ELF-1 (cell line): Measurements from ENCODE around the gene FGFBP1.

Source experiments
- DNase-seq: peaks from one replicate; pipeline ENCODE4 v3.0.0-alpha.2; 2016; ENCODE audit warnings: low read depth, low spot score

Gene FGFBP1

DNA sequence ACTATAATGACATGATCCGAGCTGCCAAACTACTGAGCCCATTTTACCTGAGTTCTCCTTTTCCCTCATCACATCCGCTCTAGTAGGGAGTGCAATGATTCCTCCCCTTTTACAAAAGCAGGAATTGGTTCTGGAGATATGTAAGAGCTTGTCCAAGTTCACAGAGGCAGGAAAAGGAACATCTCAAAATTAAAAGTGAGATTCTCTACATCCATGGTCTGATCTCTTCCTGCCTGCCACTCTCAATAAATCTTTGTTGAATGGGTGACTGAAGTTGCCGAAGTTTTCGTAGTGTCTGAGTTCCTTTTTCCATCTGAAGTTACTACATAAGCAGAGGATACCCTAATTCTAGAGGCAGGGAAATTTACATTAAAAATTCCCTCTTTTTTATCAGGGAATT lies at the start of gene FGFBP1:
FGFBP1 (minus strand) TSS at position 101 of the 400 bp plus-strand sequence. CDS start 2,108 bp downstream, outside the sequence.
- DNase-seq: no peak

- DNase-seq: no peak
Observed at GRCh38 chr4:15988222-15988621, 49.7 kb upstream of the FGFBP1 start.

GRCh38 chr4:15986907-15987306 lies 48.4 kb upstream of the FGFBP1 start:
- DNase-seq: no peak

DNA sequence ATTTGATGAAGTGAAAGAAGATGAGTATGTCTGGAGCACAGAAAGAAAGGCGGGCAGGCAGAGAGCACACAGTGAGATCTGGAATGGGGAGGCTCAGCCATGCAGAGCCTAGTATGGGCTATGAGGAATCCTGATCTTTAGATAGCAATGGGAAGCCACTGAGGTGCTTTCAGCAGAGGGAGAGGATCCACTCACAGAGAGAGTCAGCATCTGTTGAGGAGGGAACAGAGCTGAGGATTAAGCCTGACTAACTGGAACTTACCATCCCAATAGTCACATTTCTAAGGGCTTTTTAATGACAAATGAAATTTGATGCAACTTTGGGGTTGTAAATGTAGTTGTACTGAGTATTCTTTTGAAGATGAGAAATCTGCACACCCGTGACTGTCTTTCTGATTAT lies 45.1 kb upstream of the FGFBP1 start:
- no peak for DNase-seq

DNA sequence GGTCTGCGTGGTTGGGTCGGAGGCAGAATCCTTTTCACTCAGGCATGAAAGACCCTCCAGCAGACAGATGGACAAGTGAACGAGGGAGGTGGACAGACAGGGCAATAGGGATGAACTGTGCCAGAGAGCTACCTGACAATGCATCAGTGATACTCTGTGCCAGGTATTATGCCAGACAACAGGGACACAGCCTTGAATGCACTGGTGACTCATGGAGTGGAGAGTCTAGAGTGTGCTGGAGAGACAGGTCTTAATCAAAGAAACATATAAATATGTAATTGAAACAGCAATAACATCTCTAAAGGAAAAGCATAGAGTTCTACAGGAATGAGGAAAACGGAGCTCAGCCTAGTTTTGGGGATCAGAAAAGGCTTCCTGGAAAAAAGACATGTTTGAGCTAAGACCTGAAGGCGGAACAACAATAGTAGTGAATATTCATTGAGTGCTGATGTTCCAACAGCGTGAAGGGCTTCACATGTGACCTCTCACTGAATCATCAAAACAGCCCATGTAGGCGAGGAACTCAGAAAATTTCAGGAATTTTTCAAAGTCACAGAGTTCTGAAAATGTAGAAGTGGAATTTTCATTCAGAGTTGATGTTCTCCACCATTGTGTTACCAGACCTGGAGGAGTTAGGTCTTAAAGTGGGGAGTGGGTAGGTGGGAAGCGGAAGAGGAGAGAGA lies 44.4 kb upstream of the FGFBP1 start:
- no peak for DNase-seq

DNA sequence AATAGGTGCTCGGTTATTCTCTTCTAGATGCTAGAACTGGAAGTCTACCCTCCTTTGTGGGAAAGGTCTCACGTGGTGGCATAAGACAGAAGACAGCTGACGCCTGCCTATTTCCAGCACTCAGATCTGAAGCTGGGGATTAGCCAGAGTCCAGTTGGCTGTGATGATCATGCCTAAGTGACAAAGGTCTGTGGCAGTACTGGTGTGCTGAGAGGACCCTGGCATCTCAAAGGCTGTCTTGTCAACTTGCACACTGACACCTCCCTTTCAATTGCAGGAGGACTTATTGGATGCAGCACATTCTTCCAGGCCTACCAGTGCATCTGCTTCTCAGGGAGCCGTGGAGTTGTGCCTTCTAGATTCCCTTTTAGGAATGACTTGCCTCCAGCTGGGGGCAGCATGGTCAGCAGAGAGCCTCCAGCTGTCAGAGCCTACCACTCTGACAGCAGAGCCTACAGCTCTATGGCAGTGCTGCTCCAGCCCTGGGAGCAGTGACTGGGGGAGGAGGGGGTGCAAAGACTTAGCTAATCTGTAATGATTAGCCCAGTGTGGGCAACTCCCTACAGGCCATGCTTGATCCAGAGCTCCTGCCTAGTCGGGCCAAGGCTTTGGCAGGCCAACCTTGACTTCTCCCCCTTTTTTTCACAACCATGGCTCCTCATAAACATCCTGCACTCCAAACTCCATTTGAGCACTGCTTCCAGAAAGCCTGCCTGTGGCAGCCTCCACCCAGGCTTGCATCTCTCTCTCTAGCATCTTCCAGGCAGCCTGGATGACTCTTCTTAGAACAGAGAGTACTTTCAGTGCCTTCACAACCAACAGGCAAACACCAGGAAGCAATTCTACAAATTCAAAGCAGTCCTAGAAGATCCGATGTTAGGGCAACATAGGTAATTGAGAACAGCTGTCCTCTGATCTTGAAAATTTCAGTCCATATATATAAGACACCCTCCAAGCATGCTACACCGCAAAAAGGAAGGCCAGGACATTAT lies 38.2 kb upstream of the FGFBP1 start:
- no peak for DNase-seq

- DNase-seq: no peak
Observed at GRCh38 chr4:15971068-15971801, 32.7 kb upstream of the FGFBP1 start.

DNA sequence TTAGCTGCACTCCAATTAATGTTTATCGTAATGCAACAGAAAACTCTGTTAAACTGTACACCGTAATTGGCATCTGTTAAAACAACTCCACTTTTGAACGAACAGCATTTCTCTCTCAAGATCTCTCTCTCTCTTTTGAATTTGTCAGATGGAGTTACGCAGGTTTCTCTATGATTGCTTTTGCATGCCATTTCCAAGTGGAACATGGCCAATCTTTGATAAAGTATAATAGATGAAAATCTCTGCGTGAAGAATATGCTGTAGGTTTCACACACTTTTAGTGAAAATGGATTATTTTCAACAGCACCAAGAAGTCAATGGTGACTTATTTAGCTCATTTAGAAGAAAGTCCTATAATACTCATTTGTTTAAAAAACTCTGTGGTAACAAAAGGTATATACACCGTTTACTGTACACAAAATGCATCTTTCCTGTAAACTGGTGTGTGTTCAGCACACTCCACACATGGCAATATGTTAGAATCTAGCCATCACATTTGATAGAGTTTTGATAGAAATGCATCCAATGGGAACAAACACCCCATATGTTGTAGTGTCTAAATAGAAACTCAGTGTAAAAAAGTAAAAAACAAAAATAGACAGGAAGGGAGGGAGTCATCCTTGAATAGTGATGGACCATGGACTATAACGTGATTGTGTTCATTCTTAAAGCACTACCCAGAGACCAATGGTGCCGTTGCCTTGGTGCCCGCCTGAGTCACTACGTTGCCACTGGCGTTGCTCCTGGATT lies 30.2 kb upstream of the FGFBP1 start:
- no peak for DNase-seq

GRCh38 chr4:15965325-15965724 lies 26.8 kb upstream of the FGFBP1 start:
- no peak for DNase-seq

DNA sequence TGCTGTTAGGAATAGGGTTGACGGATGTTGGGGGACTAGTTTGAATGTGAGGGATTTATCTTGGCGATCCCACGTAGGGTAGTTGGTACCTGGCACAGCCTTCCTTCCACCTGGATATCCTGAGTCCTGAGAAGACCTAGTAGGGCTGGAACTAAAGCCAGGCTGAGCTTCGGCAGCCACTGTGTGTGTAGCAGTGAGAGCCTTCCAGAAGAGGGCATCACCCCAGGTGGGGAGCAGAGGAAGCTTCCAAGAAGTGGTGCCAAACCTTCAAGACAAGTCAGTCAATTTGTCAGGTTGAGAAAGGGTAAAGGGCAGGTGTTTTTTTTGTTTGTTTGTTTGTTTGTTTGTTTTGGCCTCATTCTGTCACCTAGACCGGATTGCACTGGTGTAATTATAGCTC lies 25.6 kb upstream of the FGFBP1 start:
- DNase-seq: peak; percentile 44

DNA sequence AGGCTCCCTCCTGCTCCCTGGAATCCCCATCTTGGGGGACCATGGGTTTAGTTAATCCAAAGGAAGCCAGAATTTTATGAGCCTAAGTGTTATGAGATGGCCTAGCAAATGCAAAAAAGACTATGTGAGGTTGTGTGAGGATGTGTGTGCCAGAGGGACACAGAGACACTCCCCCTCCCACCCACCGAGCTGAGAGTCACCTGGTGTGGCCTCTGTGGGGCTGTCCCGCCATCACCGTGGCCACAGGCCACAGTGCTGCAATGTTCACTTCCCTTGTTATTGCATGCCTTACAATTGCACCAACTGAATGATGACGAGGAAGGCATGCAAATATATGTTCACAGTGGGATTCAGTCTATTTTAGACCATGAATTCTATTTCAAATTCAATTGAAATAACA lies 25.0 kb upstream of the FGFBP1 start:
- no peak for DNase-seq

- DNase-seq: peak; percentile 72
Observed at GRCh38 chr4:15963001-15963451, 24.5 kb upstream of the FGFBP1 start, which contains the start of gene FGFBP2. TSS of gene FGFBP2 (minus strand) at chr4:15963175. CDS start at chr4:15963129, 46 bp downstream.

- DNase-seq: no peak
Observed at GRCh38 chr4:15961781-15962510, 23.4 kb upstream of the FGFBP1 start.

GRCh38 chr4:15958562-15958961 lies 20.0 kb upstream of the FGFBP1 start:
- no peak for DNase-seq

DNA sequence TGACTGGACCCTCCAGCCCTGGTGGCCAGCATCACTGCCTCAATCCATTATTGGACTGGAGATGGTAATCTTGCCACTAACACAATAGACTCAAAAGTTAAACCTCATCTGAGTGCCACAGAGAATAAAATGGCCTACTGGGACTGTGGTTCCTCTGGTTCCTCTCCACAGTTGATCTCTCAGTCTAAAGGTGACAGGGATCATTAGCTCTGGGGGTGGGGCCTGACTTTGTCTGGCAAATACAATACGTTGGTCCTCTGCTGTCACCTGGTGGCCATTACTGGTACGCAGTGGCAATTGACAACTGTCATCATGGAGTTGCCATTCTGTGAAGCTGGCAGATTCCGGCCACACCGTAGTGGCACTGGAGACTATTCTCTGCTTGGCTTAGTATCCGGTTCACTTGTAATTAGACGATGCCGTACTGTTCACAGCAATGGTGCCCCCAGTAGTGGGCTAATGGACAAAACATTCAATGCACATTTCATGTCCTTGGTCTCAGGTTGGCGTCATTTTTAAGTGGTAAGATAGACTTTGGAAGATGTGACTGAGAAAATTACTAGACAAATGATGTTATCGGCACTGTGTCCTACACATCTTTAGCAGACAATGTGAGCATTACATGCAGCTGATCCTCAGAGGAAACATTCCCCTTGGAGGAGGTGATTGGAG lies 17.8 kb upstream of the FGFBP1 start:
- peak; percentile 81 for DNase-seq

GRCh38 chr4:15955670-15956069 lies 17.1 kb upstream of the FGFBP1 start:
- DNase-seq: no peak

DNA sequence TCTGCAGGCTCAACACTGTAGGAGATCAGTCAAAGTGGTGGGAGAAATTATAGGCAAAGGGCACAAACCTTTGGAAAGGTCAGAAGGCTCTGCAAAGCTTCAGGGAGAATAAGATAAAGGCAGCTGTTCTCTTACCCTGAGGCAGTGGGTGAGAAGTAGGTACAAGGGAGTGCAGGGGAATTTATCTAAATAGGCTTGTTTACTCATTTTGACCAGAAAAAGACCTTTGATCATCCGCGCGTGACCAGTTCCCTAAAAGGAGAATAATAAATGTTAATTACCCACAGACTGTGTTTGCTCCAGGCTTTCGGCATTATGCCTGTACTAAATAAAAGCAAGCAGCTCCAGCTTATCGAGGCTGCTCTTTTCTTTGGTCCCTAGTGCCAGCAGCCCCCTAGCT lies 15.1 kb upstream of the FGFBP1 start:
- peak; percentile 34 for DNase-seq

DNA sequence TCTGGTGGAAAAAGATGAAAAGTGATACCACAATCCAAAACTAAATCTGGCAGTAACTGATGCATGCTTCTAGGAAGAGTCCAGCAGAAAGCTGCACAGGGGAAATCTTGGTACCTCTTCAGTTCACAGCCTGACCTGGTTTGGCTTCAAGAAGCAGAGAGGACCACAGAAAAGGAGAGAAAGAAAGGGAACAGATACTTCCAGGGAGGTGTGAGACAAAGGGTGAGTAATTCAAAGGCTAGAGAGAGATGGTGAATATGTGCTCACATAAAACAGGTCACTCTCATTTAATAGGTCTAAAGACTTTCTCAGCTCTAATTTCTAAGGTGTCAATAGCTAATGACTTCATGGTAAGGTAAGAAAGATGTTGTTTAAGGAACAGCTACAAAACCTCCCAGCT lies 13.2 kb upstream of the FGFBP1 start:
- DNase-seq: no peak

DNA sequence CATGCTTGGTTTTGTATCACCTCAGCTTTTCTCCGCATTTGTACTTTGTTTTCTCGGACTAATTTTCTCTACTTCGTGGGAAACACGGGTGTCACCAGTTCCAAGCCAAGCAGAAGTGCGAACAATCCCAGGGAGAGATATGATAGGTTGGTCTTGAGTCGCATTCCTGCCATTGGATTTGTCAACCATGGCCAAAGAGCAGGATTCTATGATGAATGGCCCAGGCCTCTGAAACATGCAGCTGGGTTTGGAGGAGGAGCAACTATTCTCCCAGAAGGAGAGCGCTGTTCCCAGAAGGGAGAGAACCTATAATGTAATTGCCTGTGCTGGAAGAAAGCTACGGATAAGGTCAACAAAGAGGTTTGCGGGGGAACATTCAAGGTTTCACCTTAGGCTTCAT lies 10.3 kb upstream of the FGFBP1 start:
- DNase-seq: no peak

DNA sequence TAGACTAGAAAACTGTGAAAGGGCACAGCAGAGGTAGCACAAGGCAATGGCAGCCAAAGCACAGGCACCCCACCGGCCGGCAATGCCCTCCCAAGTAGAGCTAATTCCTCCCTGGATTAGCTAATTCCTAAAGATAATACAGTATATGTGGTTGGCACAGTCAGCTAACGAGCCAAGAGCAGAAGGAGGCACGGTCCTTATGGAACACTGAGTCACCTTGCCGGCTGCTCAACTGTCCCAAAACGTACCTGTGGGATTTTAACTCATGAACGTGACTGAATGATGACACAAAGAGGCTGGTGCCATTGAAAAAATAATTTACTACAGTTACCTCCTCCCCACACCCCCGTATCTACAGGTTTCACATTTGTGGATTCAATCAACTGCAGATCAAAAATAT lies 9.1 kb upstream of the FGFBP1 start:
- no peak for DNase-seq
